ENCODE data around the gene AGGF1.
"Not testable (repeated sequence)": the region's sequence is repeated elsewhere in the genome, so short reads cannot be mapped to it uniquely, and the experiment has no call there.

The AGGF1 gene

GRCh38 chr5:77086689-77087483 is 56.7 kb downstream of the AGGF1 start, which contains the start of gene ZBED3:
Gene ZBED3 (minus strand): TSS chr5:77087285. CDS start chr5:77077878, 9,407 bp downstream.
- peak; percentile 42 for DNase-seq (ENCODE audit: low spot score)

GRCh38 chr5:77087484-77088261 is 57.5 kb downstream of the AGGF1 start:
- DNase-seq (ENCODE audit: low spot score) = no peak

GRCh38 chr5:77095189-77095588 is 65.0 kb downstream of the AGGF1 start:
- no peak for DNase-seq (ENCODE audit: low spot score)

GRCh38 chr5:77101298-77101697 is 71.1 kb downstream of the AGGF1 start:
- DNase-seq (ENCODE audit: low spot score) = no peak

- no peak for DNase-seq (ENCODE audit: low spot score)
Measured at GRCh38 chr5:77102549-77102948, 72.3 kb downstream of the AGGF1 start.

GRCh38 chr5:77103457-77103856 is 73.3 kb downstream of the AGGF1 start:
- no peak for DNase-seq (ENCODE audit: low spot score)

GRCh38 chr5:77104813-77105212 is 74.6 kb downstream of the AGGF1 start:
- DNase-seq (ENCODE audit: low spot score) = no peak

- DNase-seq (ENCODE audit: low spot score) = not testable (repeated sequence)
Measured at GRCh38 chr5:77107035-77107434, 76.8 kb downstream of the AGGF1 start.
